Right lobe of liver (tissue), 4 donors: ENCODE data around the gene CNTD1.

ENCODE experiments used
- CTCF ChIP-seq, 4 donors: fragments of 200-600 bp in 3 of 4; fragments of 450-650 bp in 1 of 4; IDR thresholded peaks; one replicate each; pipeline versions ENCODE4 v1.5.1 to v1.8.0; 2016 to 2022; ENCODE audit warnings: antibody characterized with exemption in 4 of 4, mild to moderate bottlenecking in 2 of 4
- POLR2A ChIP-seq: fragments of 450-650 bp; IDR thresholded peaks from one replicate; pipeline ENCODE4 v1.6.1; 2017; ENCODE audit warnings: antibody characterized with exemption, mild to moderate bottlenecking
- donor health status: DM: no; HTN: no; CAD: no.
- donor health status: DM: no; HTN: no; CAD: no.
- donor health status: DM: no; HTN: yes; CAD: no.

GRCh38 chr17:42806249-42806648, 7.6 kb downstream of the CNTD1 start:
- TF ChIP-seq CTCF (IDR thresholded peaks at IDR 0.05) = no peak
- TF ChIP-seq POLR2A = no peak
